ENCODE results near the gene RERG.
"Not testable (repeated sequence)": the region's sequence is repeated elsewhere in the genome, so short reads cannot be mapped to it uniquely, and the experiment has no call there.

The RERG gene

GRCh38 chr12:15220915-15221885 lies at the start of gene RERG:
Gene RERG (minus strand): TSS chr12:15221417. CDS start chr12:15217489, 3,928 bp downstream.
- DNase-seq = peak; percentile 90

- DNase-seq = no peak
Observed at GRCh38 chr12:15270591-15270990, 49.4 kb upstream of the RERG start.

GRCh38 chr12:15268927-15269552 lies 47.8 kb upstream of the RERG start:
- DNase-seq = peak; percentile 44

GRCh38 chr12:15268309-15268708 lies 47.1 kb upstream of the RERG start:
- DNase-seq = no peak

- no peak for DNase-seq
Observed at GRCh38 chr12:15265875-15266274, 44.7 kb upstream of the RERG start.

- no peak for DNase-seq
Observed at GRCh38 chr12:15256761-15257160, 35.5 kb upstream of the RERG start.

- no peak for DNase-seq
Observed at GRCh38 chr12:15253990-15254389, 32.8 kb upstream of the RERG start.

GRCh38 chr12:15244926-15245325 lies 23.7 kb upstream of the RERG start:
- no peak for DNase-seq

GRCh38 chr12:15244341-15244740 lies 23.1 kb upstream of the RERG start:
- DNase-seq = no peak

GRCh38 chr12:15243102-15243501 lies 21.9 kb upstream of the RERG start:
- no peak for DNase-seq

GRCh38 chr12:15240898-15241297 lies 19.7 kb upstream of the RERG start:
- DNase-seq = no peak

- DNase-seq = no peak
Observed at GRCh38 chr12:15234508-15234907, 13.3 kb upstream of the RERG start.

- no peak for DNase-seq
Observed at GRCh38 chr12:15234011-15234410, 12.8 kb upstream of the RERG start.

- no peak for DNase-seq
Observed at GRCh38 chr12:15232959-15233358, 11.7 kb upstream of the RERG start.

GRCh38 chr12:15231493-15231892 lies 10.3 kb upstream of the RERG start:
- DNase-seq = no peak

GRCh38 chr12:15230751-15231150 lies 9.5 kb upstream of the RERG start:
- DNase-seq = no peak

GRCh38 chr12:15230137-15230536 lies 8.9 kb upstream of the RERG start:
- DNase-seq = no peak

GRCh38 chr12:15227004-15227679 lies 5.9 kb upstream of the RERG start:
- DNase-seq = peak; percentile 28

GRCh38 chr12:15225863-15226218 lies 4.6 kb upstream of the RERG start:
- DNase-seq = not testable (repeated sequence)

- DNase-seq = no peak
Observed at GRCh38 chr12:15225136-15225862, 4.1 kb upstream of the RERG start.

- DNase-seq = no peak
Observed at GRCh38 chr12:15222219-15222618, 1.0 kb upstream of the RERG start.

GRCh38 chr12:15220451-15220850 lies 766 bp downstream of the RERG start:
- no peak for DNase-seq

- DNase-seq = no peak
Observed at GRCh38 chr12:15218794-15219193, 2.4 kb downstream of the RERG start.
